Measurements from ENCODE around the gene FER1L5.
A peak's percentile ranks its signal among the peaks of the same experiment; 100 is the strongest.
"Not testable (repeated sequence)": the region's sequence is repeated elsewhere in the genome, so short reads cannot be mapped to it uniquely, and the experiment has no call there.

Gene FER1L5

GRCh38 chr2:96636551-96637171 lies 5.9 kb upstream of the FER1L5 start:
- no peak for DNase-seq (ENCODE audit: low read depth, low spot score)

- peak; percentile 55 for DNase-seq (ENCODE audit: low read depth, low spot score)
Observed at GRCh38 chr2:96637385-96638143, 5.0 kb upstream of the FER1L5 start.

DNA sequence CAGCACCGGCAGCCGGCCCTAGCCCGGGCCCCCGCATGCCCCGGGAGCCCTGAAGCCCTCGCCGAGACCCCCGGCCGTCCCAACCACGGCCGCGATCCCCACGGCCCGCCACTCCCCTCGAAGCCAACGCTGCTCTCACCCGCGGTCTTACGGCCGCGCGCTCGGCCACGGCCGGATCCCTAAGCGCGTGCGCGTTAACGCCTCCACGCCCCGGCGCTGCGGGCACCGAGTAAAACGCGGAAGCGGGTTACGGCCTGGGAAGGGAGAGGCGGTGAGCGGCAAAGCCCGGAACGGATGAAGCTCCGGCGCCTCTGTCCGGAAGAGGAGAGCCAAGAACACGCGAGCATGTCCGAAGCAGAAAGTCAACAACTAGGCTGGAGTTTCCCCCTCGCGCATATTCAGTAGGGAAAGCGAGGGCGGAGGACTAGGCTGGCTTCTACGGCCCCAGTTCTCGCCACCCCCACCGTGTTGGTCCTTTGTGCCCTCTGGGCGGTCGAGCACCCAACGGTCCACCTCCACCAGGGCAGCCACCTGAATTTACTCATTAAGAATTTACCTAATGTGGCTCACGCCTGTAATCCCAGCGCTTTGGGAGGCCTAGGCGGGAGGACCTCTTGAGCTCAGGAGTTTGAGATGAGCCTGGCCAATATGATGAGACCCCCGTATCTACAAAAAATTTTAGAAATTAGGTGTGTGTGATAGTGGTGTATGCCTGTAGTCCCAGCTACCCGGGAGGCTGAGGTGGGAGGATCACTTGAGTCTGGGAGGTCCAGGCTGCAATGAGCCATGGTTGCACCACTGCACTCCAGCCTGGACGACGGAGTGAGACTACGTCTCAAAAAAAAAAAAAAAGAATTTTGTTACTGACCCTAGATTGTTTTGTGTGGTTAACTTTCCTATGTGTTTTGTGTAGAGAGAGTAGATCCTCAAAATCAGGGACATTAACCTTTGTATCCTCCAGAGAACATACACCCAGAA lies 4.1 kb upstream of the FER1L5 start, which contains the start of gene KANSL3:
TSS of gene KANSL3 (minus strand) at position 169 of the 978 bp plus-strand sequence. CDS start 1,177 bp downstream, outside the sequence.
- DNase-seq (ENCODE audit: low read depth, low spot score) = peak; percentile 63

DNA sequence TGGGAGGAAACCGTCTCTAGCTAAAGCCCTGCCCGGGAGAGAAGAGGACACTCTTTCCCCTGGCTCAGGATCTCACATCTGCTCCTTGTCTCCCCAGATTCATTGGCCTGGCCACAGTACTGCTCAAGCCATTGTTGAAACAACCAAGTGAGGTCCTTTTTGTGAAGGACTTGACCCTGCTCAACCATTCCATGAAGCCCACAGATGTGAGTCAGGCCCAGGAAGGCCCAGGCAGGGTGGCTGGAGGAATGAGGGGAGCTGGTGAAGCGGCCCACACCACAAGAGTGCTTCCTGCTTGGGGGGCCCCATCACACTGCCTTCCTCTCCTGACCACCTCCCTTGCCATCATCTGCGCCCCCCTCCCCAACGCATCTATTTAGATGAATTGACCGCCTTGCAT lies 5.1 kb downstream of the FER1L5 start:
- DNase-seq (ENCODE audit: low read depth, low spot score) = no peak

- DNase-seq (ENCODE audit: low read depth, low spot score) = no peak
Observed at GRCh38 chr2:96648306-96648930, 5.9 kb downstream of the FER1L5 start.

DNA sequence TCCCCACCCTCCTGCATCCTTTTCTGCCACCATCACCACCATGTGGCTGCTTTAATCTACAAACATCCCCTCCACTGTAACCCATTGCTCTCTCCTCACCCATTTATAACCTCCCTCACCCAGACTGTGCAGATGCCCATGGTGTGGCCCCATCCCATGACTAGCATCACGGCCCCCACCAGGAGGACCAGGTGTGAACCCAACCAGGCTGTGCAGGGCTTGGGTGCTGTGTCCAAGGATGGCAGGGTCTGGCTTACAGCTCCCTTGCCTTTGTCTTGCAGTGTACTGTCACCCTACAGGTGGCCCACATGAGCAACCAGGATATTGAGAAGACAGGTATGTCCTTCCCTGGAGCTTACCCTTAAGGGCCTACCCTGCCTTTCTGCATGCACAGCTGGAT lies 6.8 kb downstream of the FER1L5 start:
- no peak for DNase-seq (ENCODE audit: low read depth, low spot score)

GRCh38 chr2:96651793-96652192 lies 9.2 kb downstream of the FER1L5 start:
- no peak for DNase-seq (ENCODE audit: low read depth, low spot score)

GRCh38 chr2:96654791-96655190 lies 12.2 kb downstream of the FER1L5 start:
- not testable (repeated sequence) for DNase-seq (ENCODE audit: low read depth, low spot score)

- no peak for DNase-seq (ENCODE audit: low read depth, low spot score)
Observed at GRCh38 chr2:96655526-96655925, 13.0 kb downstream of the FER1L5 start.

DNA sequence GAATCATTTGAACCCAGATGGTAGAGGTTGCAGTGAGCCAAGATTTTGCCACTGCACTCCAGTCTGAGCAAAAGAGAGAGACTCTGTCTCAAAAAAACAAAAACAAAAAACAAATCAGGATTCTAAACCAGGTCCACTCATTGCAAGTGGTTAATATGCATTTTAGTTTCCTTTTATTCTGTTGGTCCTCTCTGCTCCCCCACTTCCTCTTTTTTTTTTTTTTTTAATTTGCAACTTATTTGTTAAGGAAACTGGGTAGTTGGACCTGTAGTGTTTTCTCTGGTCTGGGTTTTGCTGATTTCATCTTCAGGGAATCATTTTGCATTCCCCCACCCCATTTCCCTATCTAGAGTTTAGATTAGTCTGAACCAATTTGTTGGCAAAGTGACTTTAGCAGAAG lies 14.0 kb downstream of the FER1L5 start:
- no peak for DNase-seq (ENCODE audit: low read depth, low spot score)

DNA sequence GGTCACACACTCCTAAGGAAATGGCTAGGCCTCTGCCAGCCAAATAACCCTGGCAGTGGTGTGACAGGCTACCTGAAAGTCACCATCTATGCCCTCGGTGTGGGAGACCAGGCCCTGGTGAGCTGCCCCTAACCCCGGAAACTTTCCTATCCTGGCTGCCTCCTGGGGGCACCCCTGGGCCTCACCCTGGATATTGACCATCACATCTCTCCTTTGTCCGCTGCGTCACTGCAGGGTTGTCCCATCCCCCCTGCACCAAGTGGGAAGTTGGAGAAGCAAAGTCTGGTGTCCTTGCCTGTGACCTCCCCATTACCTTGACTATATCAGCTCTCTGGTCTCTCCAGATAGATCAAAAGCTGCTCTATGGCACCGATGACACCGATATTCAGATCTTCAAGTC lies 18.8 kb downstream of the FER1L5 start:
- no peak for DNase-seq (ENCODE audit: low read depth, low spot score)

DNA sequence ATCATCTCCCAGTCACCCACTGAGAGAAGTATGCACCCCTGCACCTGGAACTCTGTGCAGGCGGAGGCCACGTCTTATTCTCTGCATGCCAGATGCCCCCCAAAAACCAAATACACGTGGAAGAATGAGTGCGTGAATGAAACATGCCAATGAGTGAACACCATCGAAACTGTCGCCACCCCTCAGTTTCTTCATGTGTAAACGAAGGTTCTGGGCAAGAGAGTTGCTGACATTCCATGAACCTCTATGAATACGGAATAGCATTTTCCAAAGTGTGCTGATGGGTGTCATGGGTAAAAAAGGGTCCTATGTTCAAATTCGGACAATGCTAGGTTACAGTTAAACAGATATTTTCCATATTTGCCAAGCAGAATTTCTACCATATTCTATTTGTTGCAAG lies 19.8 kb downstream of the FER1L5 start:
- DNase-seq (ENCODE audit: low read depth, low spot score) = no peak

DNA sequence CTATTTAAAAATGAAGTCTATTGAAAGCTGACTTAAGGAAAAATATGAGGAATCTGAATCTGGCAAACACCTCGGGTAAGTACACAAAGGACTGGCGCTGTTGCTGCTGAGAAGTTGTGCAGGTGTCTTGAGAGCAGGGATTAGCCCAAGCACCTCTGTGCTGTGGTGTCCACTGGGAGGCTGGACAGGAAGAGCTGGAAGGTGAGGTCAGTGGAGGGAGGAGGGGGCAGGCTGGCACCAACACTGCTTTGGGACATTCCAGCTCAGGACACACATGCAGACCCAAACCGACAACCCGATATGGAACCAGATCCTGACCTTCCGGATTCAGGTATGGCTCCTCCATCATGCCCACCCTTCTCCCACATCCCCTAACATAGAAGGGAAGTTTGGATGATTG lies 20.6 kb downstream of the FER1L5 start:
- DNase-seq (ENCODE audit: low read depth, low spot score) = no peak

GRCh38 chr2:96663829-96664228 lies 21.3 kb downstream of the FER1L5 start:
- DNase-seq (ENCODE audit: low read depth, low spot score) = no peak

DNA sequence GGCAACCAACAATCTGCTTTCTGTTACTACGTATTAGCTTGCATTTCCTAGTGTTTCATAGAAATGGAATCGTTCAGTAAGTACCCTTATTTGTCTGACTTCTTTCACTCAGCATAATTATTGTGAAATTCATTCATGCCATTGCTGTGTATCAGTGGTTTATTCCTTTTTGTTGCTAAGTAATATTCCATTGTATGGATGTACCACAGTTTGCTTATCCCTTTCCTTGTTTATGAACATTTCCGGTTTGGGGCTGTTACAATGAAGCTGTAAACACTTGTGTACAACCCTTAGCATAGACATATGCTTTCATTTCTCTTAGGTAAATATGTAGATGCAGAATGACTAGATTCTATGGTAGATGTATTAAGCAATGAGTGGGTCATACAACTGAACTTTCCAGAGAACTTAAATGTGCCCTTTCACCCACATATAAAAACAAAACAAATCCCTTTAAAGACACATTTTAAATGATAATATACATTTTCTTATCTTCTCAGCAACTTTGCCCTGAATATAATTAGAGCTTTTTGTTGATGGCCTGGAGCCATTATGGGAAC lies 21.9 kb downstream of the FER1L5 start:
- DNase-seq (ENCODE audit: low read depth, low spot score) = no peak

DNA sequence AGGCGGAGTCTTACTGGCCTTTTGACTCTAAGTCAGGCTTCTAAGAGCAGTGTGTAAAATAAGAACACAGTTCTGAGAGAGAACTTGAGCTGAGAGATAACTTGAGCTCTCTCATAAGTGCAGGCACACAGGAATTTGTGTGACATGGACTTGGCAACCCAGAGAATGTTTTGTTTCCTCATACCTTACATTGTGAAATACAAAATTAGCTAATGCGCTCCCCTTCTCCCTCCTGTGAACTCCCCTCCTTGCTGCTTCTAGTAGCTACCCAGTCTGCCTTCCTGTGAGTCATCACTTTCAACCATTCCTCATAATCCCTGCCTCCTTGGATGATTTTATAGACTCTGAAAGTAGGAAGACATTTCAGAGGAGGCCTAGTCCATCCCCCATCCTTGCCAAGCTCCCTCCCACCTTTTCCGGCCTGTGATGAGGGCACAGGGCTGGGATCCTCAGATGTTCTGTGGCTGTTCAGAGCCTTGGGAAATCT lies 22.6 kb downstream of the FER1L5 start:
- no peak for DNase-seq (ENCODE audit: low read depth, low spot score)

DNA sequence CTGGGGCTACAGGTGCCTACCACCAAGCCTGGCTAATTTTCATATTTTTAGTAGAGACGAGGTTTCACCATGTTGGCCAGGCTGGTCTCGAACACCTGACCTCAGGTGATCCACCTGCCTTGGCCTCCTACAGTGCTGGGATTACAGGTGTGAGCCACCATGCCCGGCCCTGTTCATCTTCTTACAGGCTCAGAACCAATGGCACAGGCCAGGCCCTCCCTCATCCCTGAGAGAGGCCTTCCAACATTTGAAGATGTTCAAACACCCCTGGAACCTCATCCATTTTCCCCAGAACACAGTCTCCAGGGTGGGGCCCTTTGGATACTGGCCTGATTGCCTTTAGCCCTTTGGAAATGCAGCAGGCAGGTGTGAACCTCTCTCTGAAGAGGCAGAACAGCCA lies 23.2 kb downstream of the FER1L5 start:
- DNase-seq (ENCODE audit: low read depth, low spot score) = not testable (repeated sequence)

- DNase-seq (ENCODE audit: low read depth, low spot score) = no peak
Observed at GRCh38 chr2:96668771-96669170, 26.2 kb downstream of the FER1L5 start.

DNA sequence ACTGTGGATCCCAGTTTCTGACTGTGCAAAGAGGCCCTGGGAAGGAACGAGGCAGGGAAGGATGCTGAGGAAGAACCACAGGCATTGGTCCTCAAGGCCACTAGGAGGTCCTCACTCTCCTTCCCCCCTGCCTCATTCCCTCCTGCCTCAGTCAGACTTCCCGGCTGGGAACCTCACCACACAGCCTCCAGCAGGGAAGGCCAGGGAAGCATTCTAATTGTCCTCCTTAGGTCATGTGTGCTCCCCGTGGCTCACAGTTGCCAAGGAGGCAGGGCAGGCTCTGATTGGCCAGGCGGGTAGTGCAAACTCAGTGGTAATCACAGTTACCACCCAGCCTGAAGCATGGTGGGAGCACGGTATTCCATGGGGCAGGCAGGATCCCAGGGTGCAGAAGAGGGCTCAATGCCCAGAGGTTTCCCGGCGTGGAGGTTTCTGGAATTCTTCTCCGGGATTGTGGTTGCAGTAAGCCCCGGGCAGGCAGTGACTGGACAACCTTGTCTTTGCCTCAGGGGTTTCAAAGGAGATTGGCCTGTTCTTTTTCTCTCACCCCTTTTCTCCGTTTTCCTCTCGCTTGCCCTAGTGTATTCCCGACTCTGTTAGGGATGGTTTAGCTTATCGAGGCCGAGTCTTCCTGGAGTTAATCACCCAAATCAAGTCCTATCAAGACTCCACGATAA lies 27.1 kb downstream of the FER1L5 start:
- no peak for DNase-seq (ENCODE audit: low read depth, low spot score)

DNA sequence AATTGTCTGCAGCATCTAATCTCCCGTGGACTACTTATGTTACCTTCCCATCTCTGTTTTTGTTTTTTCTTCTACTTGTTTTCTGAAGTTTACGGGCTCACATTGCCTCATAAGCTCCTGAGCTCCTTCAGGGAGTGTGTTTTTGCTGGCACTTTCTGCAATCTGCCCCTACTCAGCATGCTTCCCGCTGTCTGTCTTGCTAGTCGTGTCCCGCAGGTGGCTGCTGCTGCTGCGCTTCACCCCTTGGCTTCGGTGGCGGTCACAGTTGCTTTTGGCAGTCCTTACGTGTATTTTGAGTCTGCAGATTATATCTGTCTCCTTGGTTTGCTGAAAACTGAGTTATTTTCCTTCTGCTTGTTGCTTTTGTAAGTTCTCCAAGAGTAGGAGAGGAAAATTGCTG lies 37.3 kb downstream of the FER1L5 start:
- no peak for DNase-seq (ENCODE audit: low read depth, low spot score)

All from activated naive CD8-positive, alpha-beta T cell treated with anti-CD3 and anti-CD28 coated beads, Interleukin-2, amount 50 U/mL, for 16 hours (primary cell).